Chondrocyte (in vitro differentiated cells): ENCODE measurements around the gene GPNMB. TPM values are rescaled to one million over a fixed set of nuclear protein-coding genes. Genes with fewer than 3 reads are reported as not detected.
"Not testable (repeated sequence)": the region's sequence is repeated elsewhere in the genome, so short reads cannot be mapped to it uniquely, and the experiment has no call there.

Experiments used
- DNase-seq: peaks from one replicate; pipeline ENCODE4 v3.0.0; 2021; ENCODE audit warnings: mixed read lengths, low spot score
- H3K27ac Mint-ChIP-seq: one replicate; pipeline ENCODE4 v1.8.0; 2021; ENCODE audit warnings: mild to moderate bottlenecking, moderate library complexity, mixed read lengths; ENCODE audit not compliant: unreplicated experiment
- H3K27me3 Mint-ChIP-seq: 2 replicates; pipeline ENCODE4 v1.8.0; 2021; ENCODE audit warnings: low read depth, mixed read lengths
- H3K36me3 Mint-ChIP-seq: 2 replicates; pipeline ENCODE4 v1.8.0; 2021; ENCODE audit warnings: low read depth, mixed read lengths
- H3K4me1 Mint-ChIP-seq: 2 replicates; pipeline ENCODE4 v1.8.0; 2021; ENCODE audit warnings: low read depth, mild to moderate bottlenecking, mixed read lengths
- H3K4me3 Mint-ChIP-seq: one replicate; pipeline ENCODE4 v1.8.0; 2021; ENCODE audit warnings: mild to moderate bottlenecking, moderate library complexity, mixed read lengths; ENCODE audit not compliant: unreplicated experiment
- H3K9me3 Mint-ChIP-seq: 2 replicates; pipeline ENCODE4 v1.8.0; 2021; ENCODE audit warnings: low read depth, mixed read lengths
- total RNA-seq: library from RNA; stranded (reverse); gene quantifications from 3 replicates; pipeline ENCODE4 v1.2.1, GENCODE V29; 2021
- TF ChIP-seq, protein P1 (sequence below): fragments of 200-600 bp; sonication (generic); IDR thresholded peaks from 2 replicates; pipeline ENCODE4 v1.5.0; 2021; ENCODE audit warnings: antibody characterized with exemption, mild to moderate bottlenecking, moderate library complexity

GPNMB gene
- total RNA-seq, 1 donor from 2014 or later, result 139 TPM

DNA sequence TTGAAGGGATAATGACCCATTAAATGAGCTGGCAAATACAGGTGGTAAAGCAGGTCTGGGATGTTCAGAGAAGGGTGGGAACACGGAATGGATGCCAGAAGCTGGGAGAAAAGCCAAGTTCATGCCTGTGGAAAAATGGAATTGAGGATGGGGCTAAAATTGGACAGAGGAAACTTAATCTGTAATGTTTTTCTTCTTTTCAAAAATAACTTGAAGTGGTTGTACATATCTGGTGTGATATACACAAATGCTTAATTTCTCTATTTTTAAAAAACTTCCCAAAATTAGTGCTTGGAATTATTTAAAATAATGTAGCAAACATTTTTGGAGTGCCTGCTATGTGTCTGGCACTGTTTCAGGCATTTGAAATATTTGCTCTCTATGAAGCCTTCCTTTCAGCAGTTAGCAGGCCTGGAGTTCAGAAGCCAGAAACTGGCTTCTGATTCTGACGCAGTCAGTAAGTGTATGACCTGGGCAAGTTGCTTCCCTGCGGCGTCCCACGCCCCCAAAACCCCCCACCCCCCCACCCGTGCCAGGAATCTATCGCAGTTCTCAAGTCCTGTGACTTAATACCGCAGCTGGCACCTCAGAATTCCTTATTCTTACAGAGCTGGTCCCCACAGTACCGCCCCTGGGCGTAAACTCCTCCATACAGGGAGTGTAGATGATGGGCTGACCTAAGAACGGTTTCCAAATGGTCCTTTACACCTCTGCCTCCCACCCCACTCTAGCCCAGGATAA is 51.7 kb downstream of the GPNMB start:
- Mint-ChIP-seq H3K4me3 (peak overlapping the region; percentile 86), H3K27me3 (no peaks in the 10 kb centered on the region), H3K9me3 (no peaks in the 10 kb centered on the region), H3K27ac (peak overlapping the region; percentile 94), H3K36me3 (peaks cover 5% of the 10 kb centered on the region), H3K4me1 (peaks cover 57% of the 10 kb centered on the region)
- TF ChIP-seq, protein P1, sequence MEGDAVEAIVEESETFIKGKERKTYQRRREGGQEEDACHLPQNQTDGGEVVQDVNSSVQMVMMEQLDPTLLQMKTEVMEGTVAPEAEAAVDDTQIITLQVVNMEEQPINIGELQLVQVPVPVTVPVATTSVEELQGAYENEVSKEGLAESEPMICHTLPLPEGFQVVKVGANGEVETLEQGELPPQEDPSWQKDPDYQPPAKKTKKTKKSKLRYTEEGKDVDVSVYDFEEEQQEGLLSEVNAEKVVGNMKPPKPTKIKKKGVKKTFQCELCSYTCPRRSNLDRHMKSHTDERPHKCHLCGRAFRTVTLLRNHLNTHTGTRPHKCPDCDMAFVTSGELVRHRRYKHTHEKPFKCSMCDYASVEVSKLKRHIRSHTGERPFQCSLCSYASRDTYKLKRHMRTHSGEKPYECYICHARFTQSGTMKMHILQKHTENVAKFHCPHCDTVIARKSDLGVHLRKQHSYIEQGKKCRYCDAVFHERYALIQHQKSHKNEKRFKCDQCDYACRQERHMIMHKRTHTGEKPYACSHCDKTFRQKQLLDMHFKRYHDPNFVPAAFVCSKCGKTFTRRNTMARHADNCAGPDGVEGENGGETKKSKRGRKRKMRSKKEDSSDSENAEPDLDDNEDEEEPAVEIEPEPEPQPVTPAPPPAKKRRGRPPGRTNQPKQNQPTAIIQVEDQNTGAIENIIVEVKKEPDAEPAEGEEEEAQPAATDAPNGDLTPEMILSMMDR, result no peak
- DNase-seq, result no peak

DNA sequence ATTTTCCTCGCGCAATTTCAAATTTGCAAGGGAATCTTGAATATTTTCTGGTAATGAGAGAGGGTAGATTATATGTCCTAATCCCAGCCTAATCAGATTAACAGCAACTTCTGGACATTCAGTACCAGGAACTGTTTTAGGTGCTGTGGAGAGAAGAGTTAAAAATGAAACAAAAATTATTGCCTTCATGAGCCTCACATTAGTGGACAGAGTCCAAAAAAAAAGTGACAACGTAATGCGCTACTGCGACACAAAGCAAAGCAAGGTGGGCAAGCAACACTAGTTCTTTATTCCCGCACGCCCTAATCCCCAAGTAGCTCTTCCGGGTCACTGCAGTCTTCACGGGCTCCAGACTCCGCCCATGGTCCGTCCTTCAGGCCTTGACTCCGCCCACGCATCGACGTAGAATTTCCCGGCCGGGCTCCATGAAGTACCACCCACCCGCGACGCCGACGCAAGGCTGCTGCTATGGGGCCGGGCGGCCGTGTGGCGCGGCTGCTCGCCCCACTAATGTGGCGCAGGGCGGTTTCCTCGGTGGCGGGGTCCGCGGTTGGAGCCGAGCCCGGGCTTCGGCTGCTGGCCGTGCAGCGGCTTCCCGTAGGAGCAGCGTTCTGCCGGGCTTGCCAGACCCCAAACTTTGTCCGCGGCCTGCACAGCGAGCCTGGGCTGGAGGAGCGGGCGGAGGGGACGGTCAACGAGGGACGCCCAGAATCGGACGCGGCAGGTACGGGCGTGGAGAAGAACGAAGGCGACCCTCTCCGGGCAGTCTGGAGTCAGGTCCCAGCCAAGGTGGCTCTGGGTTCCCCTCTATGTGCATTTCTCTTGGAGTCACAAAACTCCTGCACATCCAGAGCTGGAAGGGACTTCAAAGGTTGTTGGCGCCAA is 52.6 kb downstream of the GPNMB start, which contains the start of gene MALSU1:
TSS of gene MALSU1 (plus strand) at position 455 of the 885 bp plus-strand sequence. CDS start at position 469, 14 bp downstream.
- TF ChIP-seq, protein P1, result no peak
- Mint-ChIP-seq H3K4me3 (peak within 1 kb of the TSS; percentile 86), H3K36me3 (peaks cover 5% of the 10 kb centered on the region), H3K27me3 (no peaks in the 10 kb centered on the region), H3K27ac (peak within 1 kb of the TSS; percentile 94), H3K4me1 (peaks cover 56% of the 10 kb centered on the region), H3K9me3 (no peaks in the 10 kb centered on the region)
- peak; percentile 98 for DNase-seq

DNA sequence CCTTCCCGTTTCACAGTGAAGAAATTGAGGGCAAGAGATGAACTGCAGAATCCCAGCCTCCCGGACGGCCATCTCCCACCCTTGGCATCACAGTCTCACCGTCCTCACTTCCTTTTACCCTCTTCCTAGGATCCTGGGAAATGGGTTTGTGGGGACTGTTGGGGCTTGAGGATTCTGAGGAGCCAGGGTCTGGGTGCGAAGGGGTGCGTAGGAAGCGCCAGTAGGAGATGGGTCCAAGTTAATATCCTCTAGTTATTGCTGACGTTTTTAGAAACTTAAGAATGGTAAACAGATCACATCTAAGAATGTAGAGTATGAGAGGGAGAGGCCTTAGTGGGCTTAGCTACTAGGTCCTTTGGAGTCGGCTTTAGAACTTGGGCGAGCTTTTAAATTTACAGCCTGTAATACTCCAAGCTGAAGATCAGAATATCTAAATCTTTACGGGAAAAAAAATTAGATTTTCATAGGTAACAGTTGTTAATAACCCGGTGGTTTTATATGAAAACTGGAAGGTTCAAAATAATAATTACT is 53.3 kb downstream of the GPNMB start:
- Mint-ChIP-seq H3K9me3 (no peaks in the 10 kb centered on the region), H3K4me1 (peaks cover 59% of the 10 kb centered on the region), H3K4me3 (peak overlapping the region; percentile 86), H3K27ac (peak overlapping the region; percentile 94), H3K36me3 (peaks cover 5% of the 10 kb centered on the region), H3K27me3 (no peaks in the 10 kb centered on the region)
- TF ChIP-seq, protein P1, result no peak
- no peak for DNase-seq

- H3K27me3 Mint-ChIP-seq, result no peaks in the 10 kb centered on the region
- no peak overlapping the region for H3K4me3 Mint-ChIP-seq
- H3K9me3 Mint-ChIP-seq, result no peaks in the 10 kb centered on the region
- DNase-seq, result no peak
- no peak overlapping the region for H3K27ac Mint-ChIP-seq
- peaks cover 23% of the 10 kb centered on the region for H3K4me1 Mint-ChIP-seq
- TF ChIP-seq, protein P1, result no peak
- H3K36me3 Mint-ChIP-seq, result peaks cover 31% of the 10 kb centered on the region
Measured at GRCh38 chr7:23306936-23307521, 60.5 kb downstream of the GPNMB start.

DNA sequence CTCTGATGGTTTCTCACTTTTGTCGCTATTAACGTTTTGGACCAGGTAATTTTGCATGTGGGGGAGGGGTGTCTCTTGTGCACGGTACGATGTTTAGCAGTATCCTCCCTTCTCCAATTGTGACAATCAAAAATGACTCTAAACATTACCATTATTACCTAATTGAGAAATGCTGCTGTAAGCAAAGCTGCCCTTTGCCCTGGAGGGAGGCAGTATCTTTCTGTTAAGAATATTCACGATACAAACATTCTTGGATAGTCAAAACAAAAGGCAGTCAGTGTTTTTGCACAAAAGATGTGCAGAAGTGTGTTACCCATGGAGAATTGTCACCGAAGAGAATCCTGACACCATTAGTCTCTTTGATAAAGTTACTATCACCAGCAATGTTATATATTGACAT is 62.2 kb downstream of the GPNMB start:
- Mint-ChIP-seq H3K27ac (no peak overlapping the region), H3K36me3 (peaks cover 35% of the 10 kb centered on the region), H3K9me3 (no peaks in the 10 kb centered on the region), H3K4me3 (no peak overlapping the region), H3K4me1 (peaks cover 14% of the 10 kb centered on the region), H3K27me3 (no peaks in the 10 kb centered on the region)
- TF ChIP-seq, protein P1, result no peak
- no peak for DNase-seq

DNA sequence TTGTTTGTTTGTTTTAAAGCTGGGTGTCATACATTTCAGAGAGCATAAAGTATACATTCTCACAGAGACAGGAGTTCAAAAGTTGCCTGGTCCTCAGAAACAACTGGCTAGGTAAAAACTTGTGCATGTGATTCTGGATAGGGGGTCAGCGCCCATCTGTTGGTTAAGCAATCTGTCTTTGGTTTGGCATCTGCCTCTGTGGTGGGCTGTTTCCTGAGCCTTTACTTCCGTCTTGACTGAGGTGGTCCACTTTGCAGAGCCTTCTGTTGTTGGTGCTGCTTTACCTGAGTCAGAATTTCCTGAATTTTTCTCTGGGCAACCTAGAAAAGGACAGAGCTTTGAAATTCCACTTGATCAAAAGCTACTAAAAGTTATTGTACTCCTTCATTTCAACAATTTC is 65.6 kb downstream of the GPNMB start:
- not testable (repeated sequence) for H3K9me3 Mint-ChIP-seq
- peaks cover 11% of the 10 kb centered on the region for H3K4me1 Mint-ChIP-seq

More for the DNA sequence above, 65.6 kb downstream of the GPNMB start:
- peaks cover 33% of the 10 kb centered on the region for H3K36me3 Mint-ChIP-seq
- H3K27ac Mint-ChIP-seq, H3K4me3 Mint-ChIP-seq, H3K27me3 Mint-ChIP-seq, DNase-seq: not testable (repeated sequence)
